IgD-negative memory B cell (primary cell): Measurements from ENCODE around the gene FMO2. TPM values are rescaled to one million over a fixed set of nuclear protein-coding genes. Genes with fewer than 3 reads are reported as not detected.

Experiments
- H3K27ac Mint-ChIP-seq, 3 donors: one replicate each; pipeline ENCODE4 v1.8.0; 2020 to 2022; ENCODE audit warnings: mild to moderate bottlenecking in 3 of 3, mixed read lengths in 3 of 3, moderate library complexity in 1 of 3
- H3K27me3 Mint-ChIP-seq: one replicate; pipeline ENCODE4 v1.8.0; 2021; ENCODE audit warnings: mixed read lengths
- H3K36me3 Mint-ChIP-seq: one replicate; pipeline ENCODE4 v1.8.0; 2020; ENCODE audit warnings: mild to moderate bottlenecking, mixed read lengths
- H3K4me1 Mint-ChIP-seq, 3 donors: one replicate each; pipeline ENCODE4 v1.8.0; 2020 to 2022; ENCODE audit warnings: mixed read lengths in 3 of 3, mild to moderate bottlenecking in 1 of 3
- H3K4me3 Mint-ChIP-seq, 4 donors: one replicate each; pipeline ENCODE4 v1.8.0; 2020 to 2022; ENCODE audit warnings: mild to moderate bottlenecking in 4 of 4, mixed read lengths in 4 of 4, moderate library complexity in 3 of 4
- H3K9me3 Mint-ChIP-seq, 3 donors: one replicate each; pipeline ENCODE4 v1.8.0; 2020 to 2021; ENCODE audit warnings: mixed read lengths in 3 of 3, mild to moderate bottlenecking in 1 of 3
- polyA plus RNA-seq: library from polyadenylated mRNA; unstranded; fragments of 300-500 nt; fragmentation: Illumina TruSeq; gene quantifications from one replicate; pipeline ENCODE4 v1.2.3, GENCODE V29; 2021

The FMO2 gene
- polyA plus RNA-seq, 1 donor from 2014 or later = not detected

DNA sequence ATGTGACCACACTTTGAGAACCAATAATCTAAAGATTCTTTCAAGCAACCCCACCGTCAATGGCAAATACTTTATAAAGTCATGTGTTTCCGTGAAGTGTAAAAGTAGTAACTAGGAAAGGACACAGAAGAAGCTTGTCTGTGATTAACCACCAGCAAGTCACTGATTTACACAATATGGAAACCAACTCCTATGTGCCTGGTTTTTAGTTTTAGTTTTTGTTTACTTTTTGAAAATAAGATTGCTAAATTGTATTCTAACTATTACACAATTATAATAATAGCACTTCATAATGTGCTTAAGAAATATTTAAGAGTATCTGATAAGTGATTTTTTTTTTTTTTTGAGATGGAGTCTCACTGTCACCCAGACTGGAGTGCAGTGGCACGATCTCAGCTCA lies 13.0 kb downstream of the FMO2 start:
- Mint-ChIP-seq H3K36me3 (no peaks in the 10 kb centered on the region), H3K27ac (no peak overlapping the region), H3K27me3 (no peaks in the 10 kb centered on the region), H3K4me1 (no peaks in the 10 kb centered on the region), H3K4me3 (no peak overlapping the region), H3K9me3 (peaks cover 0 to 1% (median 0%) of the 10 kb centered on the region in 3 donors)

DNA sequence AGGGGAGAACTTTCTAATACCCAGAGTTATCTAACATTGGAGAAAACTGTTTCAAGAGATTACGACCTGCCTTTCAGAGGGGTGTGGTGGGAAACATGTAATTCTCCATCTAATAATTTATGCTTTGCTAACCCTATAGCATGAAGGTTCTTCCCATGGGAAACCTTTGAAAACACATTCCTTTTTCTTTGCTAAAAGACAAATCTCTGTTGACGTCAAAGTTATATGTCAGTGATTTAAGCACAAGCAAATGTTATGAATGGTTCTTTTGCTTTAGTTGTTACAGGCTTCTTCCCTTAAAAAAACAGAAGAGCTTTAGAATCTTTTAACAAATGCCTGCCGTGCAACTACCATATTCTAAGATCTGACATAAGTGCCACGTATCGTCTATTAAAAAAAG lies 19.2 kb downstream of the FMO2 start:
- Mint-ChIP-seq H3K27me3 (peaks cover 2% of the 10 kb centered on the region), H3K4me3 (no peak overlapping the region), H3K27ac (no peak overlapping the region), H3K9me3 (no peaks in the 10 kb centered on the region), H3K4me1 (no peaks in the 10 kb centered on the region), H3K36me3 (peaks cover 2% of the 10 kb centered on the region)

- Mint-ChIP-seq H3K27ac (no peak overlapping the region), H3K4me3 (no peak overlapping the region), H3K36me3 (peaks cover 2% of the 10 kb centered on the region), H3K27me3 (peaks cover 2% of the 10 kb centered on the region), H3K9me3 (no peaks in the 10 kb centered on the region), H3K4me1 (no peaks in the 10 kb centered on the region)
Measured at GRCh38 chr1:171206204-171206977, 21.3 kb downstream of the FMO2 start.

- H3K27ac Mint-ChIP-seq = no peak overlapping the region
- peaks cover 2% of the 10 kb centered on the region for H3K36me3 Mint-ChIP-seq
- H3K4me3 Mint-ChIP-seq = no peak overlapping the region
- H3K4me1 Mint-ChIP-seq = no peaks in the 10 kb centered on the region
- H3K27me3 Mint-ChIP-seq = peaks cover 2% of the 10 kb centered on the region
- H3K9me3 Mint-ChIP-seq = no peaks in the 10 kb centered on the region
Measured at GRCh38 chr1:171206978-171207355, 21.9 kb downstream of the FMO2 start.

GRCh38 chr1:171207377-171207776 lies 22.3 kb downstream of the FMO2 start:
- peaks cover 2% of the 10 kb centered on the region for H3K27me3 Mint-ChIP-seq
- H3K9me3 Mint-ChIP-seq = no peaks in the 10 kb centered on the region
- H3K4me1 Mint-ChIP-seq = no peaks in the 10 kb centered on the region
- no peak overlapping the region for H3K27ac Mint-ChIP-seq
- no peak overlapping the region for H3K4me3 Mint-ChIP-seq
- H3K36me3 Mint-ChIP-seq = peaks cover 2% of the 10 kb centered on the region

GRCh38 chr1:171210355-171210754 lies 25.3 kb downstream of the FMO2 start:
- Mint-ChIP-seq H3K27me3 (peaks cover 2% of the 10 kb centered on the region), H3K9me3 (no peaks in the 10 kb centered on the region), H3K27ac (no peak overlapping the region), H3K4me3 (no peak overlapping the region), H3K4me1 (peaks cover 0 to 3% (median 0%) of the 10 kb centered on the region in 3 donors), H3K36me3 (peaks cover 1% of the 10 kb centered on the region)

DNA sequence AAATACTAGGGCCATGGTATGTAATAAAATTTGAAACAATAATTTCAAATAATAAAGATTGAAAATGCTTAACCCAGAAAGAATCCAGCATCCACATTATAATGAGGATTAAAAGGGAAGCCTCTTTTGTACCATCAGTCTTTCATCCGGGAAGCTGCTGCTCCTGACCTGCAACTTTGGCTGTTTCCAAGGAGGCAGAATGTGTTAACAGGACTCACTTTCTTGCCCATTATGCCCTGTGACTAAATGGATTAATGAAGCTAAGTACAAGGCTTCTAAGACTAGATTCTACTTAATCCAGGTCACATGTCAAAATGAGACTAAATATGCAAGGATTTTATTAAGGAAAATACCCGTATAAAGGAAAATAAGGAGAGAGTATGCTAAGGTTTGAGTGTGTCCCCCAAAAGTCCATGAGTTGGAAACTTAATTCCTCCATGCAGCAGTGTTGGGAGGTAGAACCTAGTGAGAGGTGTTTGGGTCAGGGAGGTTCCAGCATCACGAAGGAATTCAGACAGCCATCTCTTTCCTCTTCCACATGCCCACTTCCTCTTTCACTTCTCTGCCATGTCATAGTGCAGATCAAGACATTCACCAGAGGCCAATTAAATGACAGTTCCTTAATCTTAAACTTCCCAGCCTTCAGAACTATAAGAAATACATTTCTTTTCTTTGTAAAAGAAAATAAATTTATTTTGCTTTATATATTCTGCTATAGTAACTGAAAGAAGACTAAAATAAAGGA lies 27.7 kb downstream of the FMO2 start:
- H3K4me3 Mint-ChIP-seq = no peak overlapping the region
- no peaks in the 10 kb centered on the region for H3K36me3 Mint-ChIP-seq
- H3K4me1 Mint-ChIP-seq = peaks cover 0 to 3% (median 0%) of the 10 kb centered on the region in 3 donors
- H3K27me3 Mint-ChIP-seq = no peaks in the 10 kb centered on the region
- no peaks in the 10 kb centered on the region for H3K9me3 Mint-ChIP-seq
- no peak overlapping the region for H3K27ac Mint-ChIP-seq

GRCh38 chr1:171213559-171214454 lies 28.7 kb downstream of the FMO2 start:
- Mint-ChIP-seq H3K4me1 (peaks cover 0 to 3% (median 0%) of the 10 kb centered on the region in 3 donors), H3K27me3 (no peaks in the 10 kb centered on the region), H3K4me3 (no peak overlapping the region), H3K27ac (no peak overlapping the region), H3K36me3 (no peaks in the 10 kb centered on the region), H3K9me3 (no peaks in the 10 kb centered on the region)

DNA sequence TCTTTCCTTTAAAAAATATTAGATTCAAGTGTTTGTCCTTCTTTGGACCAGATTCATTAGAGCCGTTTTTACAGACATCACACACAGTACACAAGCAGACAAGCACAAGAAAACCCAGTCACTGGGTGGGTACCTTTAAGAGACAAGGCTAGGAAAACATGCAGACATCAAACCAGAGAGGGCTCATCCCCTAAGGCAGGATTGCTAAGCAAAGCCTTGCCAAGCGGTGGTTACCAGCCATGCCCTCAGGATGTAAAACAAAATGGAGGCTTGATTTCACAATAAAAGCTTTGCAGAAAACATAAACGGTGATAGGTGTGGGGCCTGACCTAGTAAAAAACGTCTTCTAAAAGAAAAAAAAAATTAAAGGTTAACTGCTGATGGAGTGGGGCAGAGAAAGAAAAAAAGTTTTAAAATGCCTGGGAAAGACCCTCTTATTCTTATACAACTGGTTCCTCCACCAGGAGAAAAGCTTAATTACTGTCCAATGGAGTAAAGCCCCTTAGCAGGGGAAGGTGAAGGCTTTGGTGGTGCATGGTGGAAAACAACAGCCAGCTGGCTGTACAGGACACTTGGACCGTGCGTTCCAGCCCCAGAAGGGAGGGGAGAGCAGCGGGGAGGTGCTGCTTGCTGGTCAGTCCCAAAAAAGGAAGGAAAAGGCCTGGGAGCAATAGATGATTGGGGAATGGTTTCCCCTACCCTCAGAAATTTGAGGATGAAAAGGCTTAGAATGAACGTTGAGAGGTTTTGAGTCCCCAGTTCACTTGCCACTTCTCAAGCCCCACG lies 32.8 kb downstream of the FMO2 start:
- Mint-ChIP-seq H3K27me3 (no peaks in the 10 kb centered on the region), H3K36me3 (no peaks in the 10 kb centered on the region), H3K9me3 (no peaks in the 10 kb centered on the region), H3K4me3 (no peak overlapping the region), H3K4me1 (peaks cover 0 to 3% (median 0%) of the 10 kb centered on the region in 3 donors), H3K27ac (no peak overlapping the region)

DNA sequence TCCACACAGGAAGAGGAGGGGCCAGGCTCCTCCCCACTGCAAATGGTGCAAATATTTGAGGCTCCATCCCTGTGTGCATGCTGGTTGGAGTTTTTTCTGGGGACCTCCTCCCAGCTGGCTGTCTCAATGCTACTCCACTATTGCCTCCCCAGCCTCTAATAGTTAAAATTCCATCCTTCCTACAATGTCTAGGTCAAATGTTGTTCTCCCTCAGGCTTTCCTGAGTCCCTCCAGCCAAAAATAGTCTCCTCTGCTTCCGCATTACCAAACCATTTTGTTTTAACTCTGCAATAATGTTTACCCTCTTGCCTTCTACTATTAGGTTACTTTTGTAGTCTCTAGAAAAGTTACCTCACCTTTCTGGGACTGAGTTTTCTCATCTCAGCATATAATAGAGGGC lies 33.6 kb downstream of the FMO2 start:
- Mint-ChIP-seq H3K9me3 (no peaks in the 10 kb centered on the region), H3K27ac (no peak overlapping the region), H3K4me3 (no peak overlapping the region), H3K27me3 (no peaks in the 10 kb centered on the region), H3K36me3 (no peaks in the 10 kb centered on the region), H3K4me1 (peaks cover 0 to 1% (median 0%) of the 10 kb centered on the region in 3 donors)

DNA sequence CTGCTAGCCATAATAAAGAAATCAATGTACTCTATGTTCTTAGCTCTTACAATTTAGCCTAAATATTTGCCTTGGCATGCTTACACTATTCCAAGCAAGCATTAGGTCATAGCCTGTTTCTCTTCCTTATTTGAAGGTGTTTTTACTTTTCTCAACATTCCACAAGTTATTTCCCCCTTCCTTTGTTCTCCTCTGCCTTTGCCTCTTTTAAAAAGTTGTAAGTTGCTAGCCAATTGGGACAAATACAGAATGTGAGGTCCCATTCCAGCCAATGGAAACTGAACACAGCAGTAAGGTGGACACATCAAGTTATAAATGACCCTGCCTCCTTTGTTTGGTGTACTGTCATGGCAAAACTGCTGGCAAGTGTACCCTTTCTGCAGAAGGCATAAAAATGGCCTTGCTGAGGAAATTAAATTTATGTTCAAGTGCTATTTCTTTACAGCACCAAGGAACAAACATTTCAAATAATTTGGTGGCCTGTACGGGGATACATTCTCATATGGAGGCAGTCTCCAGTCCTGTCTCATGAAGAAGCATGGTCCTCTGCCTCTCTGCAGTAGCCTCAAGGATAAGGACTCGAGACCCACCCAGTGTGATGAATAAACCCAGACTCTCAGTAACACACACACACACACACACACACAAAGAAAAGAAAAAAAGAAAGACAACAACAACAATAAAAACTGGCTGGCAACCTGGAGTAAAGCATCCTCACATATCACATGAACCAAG lies 34.4 kb downstream of the FMO2 start:
- Mint-ChIP-seq H3K36me3 (no peaks in the 10 kb centered on the region), H3K9me3 (no peaks in the 10 kb centered on the region), H3K27ac (no peak overlapping the region), H3K4me1 (peaks cover 0 to 1% (median 1%) of the 10 kb centered on the region in 3 donors), H3K27me3 (no peaks in the 10 kb centered on the region), H3K4me3 (no peak overlapping the region)

GRCh38 chr1:171220081-171220420 lies 35.0 kb downstream of the FMO2 start:
- Mint-ChIP-seq H3K27ac (no peak overlapping the region), H3K27me3 (no peaks in the 10 kb centered on the region), H3K36me3 (no peaks in the 10 kb centered on the region), H3K9me3 (no peaks in the 10 kb centered on the region), H3K4me1 (peaks cover 0 to 1% (median 1%) of the 10 kb centered on the region in 3 donors), H3K4me3 (no peak overlapping the region)

- Mint-ChIP-seq H3K27ac (no peak overlapping the region), H3K9me3 (no peaks in the 10 kb centered on the region), H3K4me3 (no peak overlapping the region), H3K4me1 (peaks cover 0 to 1% (median 1%) of the 10 kb centered on the region in 3 donors), H3K36me3 (no peaks in the 10 kb centered on the region), H3K27me3 (no peaks in the 10 kb centered on the region)
Measured at GRCh38 chr1:171220581-171221054, 35.5 kb downstream of the FMO2 start.
